GM12878 (cell line): Measurements from ENCODE around the gene COG1. TPM values are rescaled to one million over a fixed set of nuclear protein-coding genes. Genes with fewer than 3 reads are reported as not detected.

Experiments used
- ATF7 ChIP-seq: fragments of 450-650 bp; IDR thresholded peaks from 2 replicates; pipeline ENCODE4 v1.6.1; 2016; ENCODE audit warnings: low read depth, mild to moderate bottlenecking
- BCL11A ChIP-seq: IDR thresholded peaks from 2 replicates; pipeline ENCODE4 v1.6.1; 2011; ENCODE audit warnings: low read depth, low read length
- BRCA1 ChIP-seq: IDR thresholded peaks from 2 replicates; pipeline ENCODE4 v1.6.1; 2011; ENCODE audit warnings: low read depth, low read length, improper control_type of control experiment
- CBX3 ChIP-seq: fragments of 200-600 bp; sonication (generic); IDR thresholded peaks from 2 replicates; pipeline ENCODE4 v1.6.1; 2016; ENCODE audit warnings: low read depth, borderline replicate concordance
- CEBPB ChIP-seq, 2 experiments: fragments of 150-350 bp in 1 of 2; IDR thresholded peaks; 2 replicates each; pipeline ENCODE4 v1.6.1; 2012 to 2014; ENCODE audit warnings: low read depth in 2 of 2, low read length in 2 of 2, borderline replicate concordance in 1 of 2, inconsistent platforms in 1 of 2
- CHD2 ChIP-seq: IDR thresholded peaks from 2 replicates; pipeline ENCODE4 v1.6.1; 2011; ENCODE audit warnings: low read depth, low read length, improper control_type of control experiment, borderline replicate concordance
- CREB1 ChIP-seq: IDR thresholded peaks from 2 replicates; pipeline ENCODE4 v1.6.1; 2012; ENCODE audit warnings: low read depth, mild to moderate bottlenecking, inconsistent platforms
- CREM ChIP-seq: IDR thresholded peaks from 2 replicates; pipeline ENCODE4 v1.6.1; 2014; ENCODE audit warnings: antibody characterized with exemption, low read depth
- FOXM1 ChIP-seq: IDR thresholded peaks from 2 replicates; pipeline ENCODE4 v1.6.1; 2012; ENCODE audit warnings: low read depth, mild to moderate bottlenecking, inconsistent platforms, low read length, moderate library complexity
- HCFC1 ChIP-seq: fragments of 150-350 bp; IDR thresholded peaks from 2 replicates; pipeline ENCODE4 v1.6.1; 2014; ENCODE audit warnings: low read length
- HDAC6 ChIP-seq: fragments of 200-600 bp; sonication (generic); IDR thresholded peaks from one replicate; pipeline ENCODE4 v1.8.0; 2017; ENCODE audit warnings: antibody characterized with exemption; ENCODE audit not compliant: unreplicated experiment
- IKZF1 ChIP-seq: fragments of 450-650 bp; conservative IDR thresholded peaks from 2 replicates; pipeline ENCODE4 v1.6.1; 2017; ENCODE audit warnings: antibody characterized with exemption, mild to moderate bottlenecking
- IRF4 ChIP-seq: IDR thresholded peaks from 2 replicates; pipeline ENCODE4 v1.6.1; 2011; ENCODE audit warnings: low read depth, low read length
- KAT2A ChIP-seq: conservative IDR thresholded peaks from 2 replicates; pipeline ENCODE4 v1.6.1; 2011; ENCODE audit warnings: low read depth, low read length; ENCODE audit not compliant: control insufficient read depth
- KDM1A ChIP-seq: fragments of 200-600 bp; sonication (generic); IDR thresholded peaks from 2 replicates; pipeline ENCODE4 v1.6.1; 2016; ENCODE audit warnings: borderline replicate concordance
- MEF2A ChIP-seq: IDR thresholded peaks from 2 replicates; pipeline ENCODE4 v1.6.1; 2011; ENCODE audit warnings: low read depth, mild to moderate bottlenecking, low read length, moderate library complexity; ENCODE audit not compliant: insufficient read depth
- MTA2 ChIP-seq: fragments of 450-650 bp; IDR thresholded peaks from 2 replicates; pipeline ENCODE4 v1.6.1; 2016; ENCODE audit warnings: low read depth, mild to moderate bottlenecking, moderate library complexity
- MYC ChIP-seq: IDR thresholded peaks from 2 replicates; pipeline ENCODE4 v1.6.1; 2011; ENCODE audit warnings: mild to moderate bottlenecking, low read length, moderate library complexity, inconsistent platforms; ENCODE audit not compliant: insufficient read depth, insufficient replicate concordance, insufficient read length, severe bottlenecking
- NR2C1 ChIP-seq: fragments of 450-650 bp; IDR thresholded peaks from 2 replicates; pipeline ENCODE4 v1.6.1; 2017; ENCODE audit warnings: antibody characterized with exemption, mild to moderate bottlenecking, moderate library complexity
- POLR2AphosphoS5 ChIP-seq: IDR thresholded peaks from 2 replicates; pipeline ENCODE4 v1.6.1; 2011; ENCODE audit warnings: mild to moderate bottlenecking, low read length, inconsistent platforms
- RB1 ChIP-seq: fragments of 450-650 bp; formaldehyde crosslinking; IDR thresholded peaks from 2 replicates; pipeline ENCODE4 v1.6.1; 2017; ENCODE audit warnings: mild to moderate bottlenecking, borderline replicate concordance
- RFX5 ChIP-seq: IDR thresholded peaks from 2 replicates; pipeline ENCODE4 v1.6.1; 2011; ENCODE audit warnings: low read depth, low read length, improper control_type of control experiment
- SREBF2 ChIP-seq: IDR thresholded peaks from 2 replicates; pipeline ENCODE4 v1.6.1; 2012; ENCODE audit warnings: mild to moderate bottlenecking, low read length
- SRF ChIP-seq, 2 experiments: IDR thresholded peaks; 2 replicates each; pipeline ENCODE4 v1.6.1; 2011; ENCODE audit warnings: low read depth in 2 of 2, low read length in 2 of 2, mild to moderate bottlenecking in 1 of 2, moderate library complexity in 1 of 2
- ZNF217 ChIP-seq: fragments of 450-650 bp; IDR thresholded peaks from 2 replicates; pipeline ENCODE4 v1.6.1; 2017; ENCODE audit warnings: antibody characterized with exemption, mild to moderate bottlenecking
- polyA plus RNA-seq, 11 experiments: library from polyadenylated mRNA; depleted of rRNA in 4 of 11; unstranded in 6 of 11; stranded (reverse) in 5 of 11; fragments of >200 nt; fragmentation: Nextera tagmentation in 4 of 11; fragmentation: Illumina TruSeq in 1 of 11; extraction: Ambion mirVana in 4 of 11; extraction: Trizol in 1 of 11; gene quantifications; 1 replicate in 1 of 11; 2 replicates in 10 of 11; pipeline versions ENCODE4 v1.2.1 to v1.2.3, GENCODE V29; 2011 to 2016; ENCODE audit warnings: inconsistent platforms in 2 of 11, missing spikeins in 2 of 11, low read depth in 1 of 11
- total RNA-seq, 4 experiments: library from RNA; depleted of rRNA in 3 of 4; stranded (reverse); fragments of >200 nt in 3 of 4; fragmentation: Illumina TruSeq in 1 of 4; extraction: Trizol in 1 of 4; gene quantifications; 2 replicates each; pipeline versions ENCODE4 v1.2.1 to v1.2.3, GENCODE V29; 2013 to 2021
- TF ChIP-seq, protein P1 (sequence below): fragments of 450-650 bp; IDR thresholded peaks from 2 replicates; pipeline ENCODE4 v1.6.1; 2017; ENCODE audit warnings: borderline replicate concordance
- TF ChIP-seq, protein P2 (sequence below): fragments of 450-650 bp; formaldehyde crosslinking; IDR thresholded peaks from 2 replicates; pipeline ENCODE4 v1.5.0; 2022; ENCODE audit warnings: mild to moderate bottlenecking, missing genetic modification characterization
- TF ChIP-seq, protein P3 (sequence below): IDR thresholded peaks from 2 replicates; pipeline ENCODE4 v1.6.1; 2011; ENCODE audit warnings: low read depth, mild to moderate bottlenecking, low read length, moderate library complexity, borderline replicate concordance; ENCODE audit errors: extremely low read depth

The COG1 gene
- total and polyA plus RNA-seq, 10 of the 15 experiments (the other 5 are each of a cell fraction or from before 2014, with no cell fraction given) = 10.5 to 24.1 (median 18.1) TPM

DNA sequence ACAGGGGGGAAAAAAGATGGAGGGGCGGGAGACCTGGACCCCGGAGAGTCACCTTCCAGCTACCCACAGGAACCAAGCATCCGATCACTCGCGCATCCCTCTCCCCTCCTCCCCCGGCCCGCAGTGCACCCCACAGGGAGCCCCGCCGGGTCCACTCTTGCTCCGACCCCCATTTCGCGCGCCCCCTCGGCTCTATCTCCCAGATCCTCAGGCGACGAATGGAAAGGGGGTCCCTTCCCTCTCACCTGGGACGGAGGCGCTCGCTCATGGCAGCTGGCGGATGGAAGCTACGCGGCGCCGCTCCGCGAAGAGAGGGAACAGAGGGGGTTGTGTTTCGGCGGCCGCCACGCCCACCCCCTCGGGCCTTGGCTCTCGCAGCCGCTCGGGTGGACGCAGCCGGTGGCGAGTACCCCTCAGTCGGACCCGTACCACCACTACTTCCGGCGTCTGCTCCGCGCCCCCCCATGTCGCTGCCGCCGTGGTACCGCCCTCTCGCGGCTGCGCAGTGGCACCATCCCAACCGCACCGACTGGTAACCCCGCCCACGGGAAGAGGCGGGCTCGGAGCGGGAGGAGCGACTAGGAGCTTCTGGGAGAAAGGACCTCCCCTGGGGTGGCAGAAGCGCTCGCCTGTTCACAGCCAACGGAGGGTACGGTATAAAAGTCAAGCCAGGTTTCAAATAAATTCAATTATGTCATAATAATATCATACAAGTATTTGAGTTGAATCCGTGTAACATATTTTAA lies 39.2 kb downstream of the COG1 start (continued):
- TF ChIP-seq, protein P1, sequence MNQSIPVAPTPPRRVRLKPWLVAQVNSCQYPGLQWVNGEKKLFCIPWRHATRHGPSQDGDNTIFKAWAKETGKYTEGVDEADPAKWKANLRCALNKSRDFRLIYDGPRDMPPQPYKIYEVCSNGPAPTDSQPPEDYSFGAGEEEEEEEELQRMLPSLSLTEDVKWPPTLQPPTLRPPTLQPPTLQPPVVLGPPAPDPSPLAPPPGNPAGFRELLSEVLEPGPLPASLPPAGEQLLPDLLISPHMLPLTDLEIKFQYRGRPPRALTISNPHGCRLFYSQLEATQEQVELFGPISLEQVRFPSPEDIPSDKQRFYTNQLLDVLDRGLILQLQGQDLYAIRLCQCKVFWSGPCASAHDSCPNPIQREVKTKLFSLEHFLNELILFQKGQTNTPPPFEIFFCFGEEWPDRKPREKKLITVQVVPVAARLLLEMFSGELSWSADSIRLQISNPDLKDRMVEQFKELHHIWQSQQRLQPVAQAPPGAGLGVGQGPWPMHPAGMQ = peak; percentile 95
- TF ChIP-seq MEF2A (no peak), CHD2 (no peak), KDM1A (no peak), FOXM1 (no peak), IRF4 (no peak), BRCA1 (no peak), MTA2 (no peak), HCFC1 (peak; percentile 21; the same call in 1 of the 2 replicates), ZNF217 (no peak), KAT2A (no peak), MYC (no peak), HDAC6 (no peak), BCL11A (no peak), RB1 (0 out of 2 replicates have a peak, but pooled peaks have one; percentile 66), CREM (no peak; the same call in 1 of the 2 replicates), ATF7 (peak; percentile 77), NR2C1 (no peak), CREB1 (0 out of 2 replicates have a peak, but pooled peaks have one; percentile 42), RFX5 (no peak), IKZF1 (peak; percentile 68), SRF (IDR thresholded peaks at IDR 0.05; ENCODE audit: low read depth in 2 of 2, low read length in 2 of 2) (no peak), CEBPB (IDR thresholded peaks at IDR 0.05; ENCODE audit: borderline replicate concordance in 1 of 2, low read depth in 2 of 2, low read length in 2 of 2) (no peak), SREBF2 (no peak), POLR2AphosphoS5 (peak; percentile 70; the same call in 1 of the 2 replicates), CBX3 (no peak)
- TF ChIP-seq, protein P2, sequence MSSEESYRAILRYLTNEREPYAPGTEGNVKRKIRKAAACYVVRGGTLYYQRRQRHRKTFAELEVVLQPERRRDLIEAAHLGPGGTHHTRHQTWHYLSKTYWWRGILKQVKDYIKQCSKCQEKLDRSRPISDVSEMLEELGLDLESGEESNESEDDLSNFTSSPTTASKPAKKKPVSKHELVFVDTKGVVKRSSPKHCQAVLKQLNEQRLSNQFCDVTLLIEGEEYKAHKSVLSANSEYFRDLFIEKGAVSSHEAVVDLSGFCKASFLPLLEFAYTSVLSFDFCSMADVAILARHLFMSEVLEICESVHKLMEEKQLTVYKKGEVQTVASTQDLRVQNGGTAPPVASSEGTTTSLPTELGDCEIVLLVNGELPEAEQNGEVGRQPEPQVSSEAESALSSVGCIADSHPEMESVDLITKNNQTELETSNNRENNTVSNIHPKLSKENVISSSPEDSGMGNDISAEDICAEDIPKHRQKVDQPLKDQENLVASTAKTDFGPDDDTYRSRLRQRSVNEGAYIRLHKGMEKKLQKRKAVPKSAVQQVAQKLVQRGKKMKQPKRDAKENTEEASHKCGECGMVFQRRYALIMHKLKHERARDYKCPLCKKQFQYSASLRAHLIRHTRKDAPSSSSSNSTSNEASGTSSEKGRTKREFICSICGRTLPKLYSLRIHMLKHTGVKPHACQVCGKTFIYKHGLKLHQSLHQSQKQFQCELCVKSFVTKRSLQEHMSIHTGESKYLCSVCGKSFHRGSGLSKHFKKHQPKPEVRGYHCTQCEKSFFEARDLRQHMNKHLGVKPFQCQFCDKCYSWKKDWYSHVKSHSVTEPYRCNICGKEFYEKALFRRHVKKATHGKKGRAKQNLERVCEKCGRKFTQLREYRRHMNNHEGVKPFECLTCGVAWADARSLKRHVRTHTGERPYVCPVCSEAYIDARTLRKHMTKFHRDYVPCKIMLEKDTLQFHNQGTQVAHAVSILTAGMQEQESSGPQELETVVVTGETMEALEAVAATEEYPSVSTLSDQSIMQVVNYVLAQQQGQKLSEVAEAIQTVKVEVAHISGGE = no peak
- TF ChIP-seq, protein P3, sequence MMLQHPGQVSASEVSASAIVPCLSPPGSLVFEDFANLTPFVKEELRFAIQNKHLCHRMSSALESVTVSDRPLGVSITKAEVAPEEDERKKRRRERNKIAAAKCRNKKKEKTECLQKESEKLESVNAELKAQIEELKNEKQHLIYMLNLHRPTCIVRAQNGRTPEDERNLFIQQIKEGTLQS = no peak
